Stimulated activated CD8-positive, alpha-beta memory T cell treated with anti-CD3 and anti-CD28 coated beads, Interleukin-12 subunit alpha, Interleukin-12 subunit beta, amount 100 ng/mL, for 24 hours (primary cell): ENCODE data around the gene SPRING1.

Experiments used
- DNase-seq: peaks from one replicate; pipeline ENCODE4 v3.0.0-alpha.2; 2020; ENCODE audit errors: extremely low read depth

SPRING1 gene

GRCh38 chr12:116708826-116709756, 28.8 kb downstream of the SPRING1 start:
- DNase-seq = no peak

GRCh38 chr12:116707751-116708150, 30.1 kb downstream of the SPRING1 start:
- DNase-seq = no peak

DNA sequence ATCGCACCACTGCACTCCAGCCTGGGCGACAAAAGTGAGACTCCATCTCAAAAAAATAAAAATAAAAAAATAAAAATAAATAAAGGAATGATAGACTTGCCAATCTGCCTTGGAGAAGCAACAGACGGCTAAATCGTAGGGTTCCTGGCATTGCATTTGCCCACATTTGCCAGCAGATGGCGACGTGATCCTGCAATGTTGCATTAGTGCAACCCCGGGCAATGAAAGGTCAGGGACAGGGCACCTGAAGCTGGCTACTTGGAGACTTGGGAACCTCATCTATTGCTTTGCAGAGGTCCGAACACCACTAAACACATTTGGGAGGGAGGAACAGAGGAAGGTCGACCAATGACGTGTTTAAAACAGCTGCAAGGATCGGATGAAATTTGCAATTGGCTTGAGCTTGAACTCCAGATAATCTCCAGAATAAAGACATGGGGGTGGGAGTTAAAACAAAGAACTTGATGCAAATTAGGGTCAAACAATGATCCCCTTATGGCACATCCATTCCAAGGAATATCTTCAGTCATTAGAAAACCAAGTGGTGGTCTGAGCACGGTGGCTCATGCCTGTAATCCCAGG, 34.6 kb downstream of the SPRING1 start:
- peak; percentile 22 for DNase-seq

GRCh38 chr12:116701432-116701831, 36.4 kb downstream of the SPRING1 start:
- DNase-seq = no peak

- DNase-seq = no peak
Observed at GRCh38 chr12:116700066-116700465, 37.8 kb downstream of the SPRING1 start.

- DNase-seq = no peak
Observed at GRCh38 chr12:116698554-116699075, 39.3 kb downstream of the SPRING1 start.

- DNase-seq = no peak
Observed at GRCh38 chr12:116698116-116698515, 39.8 kb downstream of the SPRING1 start.

- DNase-seq = no peak
Observed at GRCh38 chr12:116697716-116698115, 40.2 kb downstream of the SPRING1 start.

GRCh38 chr12:116697305-116697704, 40.6 kb downstream of the SPRING1 start:
- no peak for DNase-seq

- DNase-seq = no peak
Observed at GRCh38 chr12:116695464-116695725, 42.5 kb downstream of the SPRING1 start.

DNA sequence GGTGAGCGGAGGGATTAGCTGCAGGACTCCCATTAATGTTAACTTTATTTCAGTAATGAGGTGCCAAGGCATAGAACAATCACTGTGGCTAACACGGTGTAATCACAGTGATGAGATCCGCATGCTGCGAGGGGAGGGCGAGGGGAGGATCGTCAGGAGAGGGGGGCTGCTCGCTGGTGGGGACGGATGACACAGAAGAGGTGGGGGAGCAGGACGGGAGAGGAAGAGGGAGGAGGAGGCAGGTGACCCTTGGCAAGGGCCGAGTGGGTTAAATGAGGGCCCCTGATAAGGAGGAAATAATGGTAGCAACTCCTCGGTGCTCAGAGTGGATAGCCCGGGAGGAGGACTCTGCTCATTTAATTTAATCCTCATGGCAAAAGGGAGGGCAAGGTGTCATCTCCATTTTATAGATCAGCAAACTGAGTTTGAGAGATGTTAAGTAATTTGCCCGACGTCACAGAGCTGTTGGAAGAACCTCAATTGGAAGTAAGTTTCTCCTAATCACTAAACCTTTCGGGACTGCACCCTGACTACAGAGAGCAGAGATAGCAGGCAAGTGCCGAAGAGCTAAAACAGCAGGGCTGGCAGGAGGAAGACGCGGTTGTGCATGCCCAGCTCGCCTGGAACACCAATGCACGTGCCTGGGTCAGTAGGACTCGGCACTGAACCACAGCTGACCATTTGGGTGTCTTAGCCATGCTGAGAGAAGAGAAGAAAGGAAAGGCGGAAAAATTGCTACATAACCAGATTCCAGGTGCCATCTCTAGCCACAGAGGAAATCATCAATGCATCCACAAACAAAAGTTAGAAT, 43.0 kb downstream of the SPRING1 start:
- no peak for DNase-seq

DNA sequence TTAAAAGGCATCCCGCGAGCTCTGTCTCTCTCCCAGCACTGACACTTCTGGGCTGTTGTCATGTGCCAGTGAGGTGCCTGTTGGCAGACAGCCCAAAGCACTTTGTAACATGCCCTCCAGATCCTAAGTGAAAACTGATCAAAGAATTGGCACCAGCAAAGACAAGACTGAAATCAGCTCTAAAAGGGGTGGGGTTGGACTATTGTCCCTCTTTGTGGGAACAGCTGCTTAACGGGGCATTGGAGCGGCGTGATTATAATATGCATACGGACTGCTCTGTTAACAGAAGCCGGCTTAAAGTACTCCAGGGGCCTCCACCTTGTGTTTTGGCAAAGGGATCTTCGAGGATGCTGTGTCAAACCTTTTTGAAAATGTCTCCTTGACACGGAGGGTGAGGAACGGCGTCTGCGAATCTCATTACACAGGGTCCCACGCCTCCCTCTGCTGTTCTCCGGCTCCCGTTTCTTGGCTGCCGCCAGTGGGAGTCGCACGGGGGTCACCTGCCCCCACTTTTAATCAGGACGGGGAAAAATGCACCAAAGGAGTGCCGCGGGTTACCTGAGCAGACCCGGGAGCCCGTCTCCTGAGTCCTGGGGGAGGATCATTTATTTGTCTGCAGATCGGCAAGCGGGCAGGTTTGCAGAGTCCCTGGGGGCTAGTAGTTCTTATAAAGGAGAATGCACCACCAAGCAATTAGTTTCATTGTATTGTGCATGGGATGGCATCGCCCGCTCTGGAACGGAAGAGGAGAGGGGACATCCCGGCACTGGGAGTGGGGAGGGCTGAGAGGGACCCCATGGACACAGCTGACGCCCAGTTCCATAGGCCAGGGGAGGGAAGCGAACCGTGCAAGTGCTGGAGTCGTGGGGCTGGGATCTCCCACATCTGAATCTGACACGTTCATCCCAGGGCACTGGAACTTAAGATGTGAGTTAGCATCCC, 44.3 kb downstream of the SPRING1 start:
- DNase-seq = no peak

GRCh38 chr12:116692605-116693004, 45.3 kb downstream of the SPRING1 start:
- DNase-seq = no peak

DNA sequence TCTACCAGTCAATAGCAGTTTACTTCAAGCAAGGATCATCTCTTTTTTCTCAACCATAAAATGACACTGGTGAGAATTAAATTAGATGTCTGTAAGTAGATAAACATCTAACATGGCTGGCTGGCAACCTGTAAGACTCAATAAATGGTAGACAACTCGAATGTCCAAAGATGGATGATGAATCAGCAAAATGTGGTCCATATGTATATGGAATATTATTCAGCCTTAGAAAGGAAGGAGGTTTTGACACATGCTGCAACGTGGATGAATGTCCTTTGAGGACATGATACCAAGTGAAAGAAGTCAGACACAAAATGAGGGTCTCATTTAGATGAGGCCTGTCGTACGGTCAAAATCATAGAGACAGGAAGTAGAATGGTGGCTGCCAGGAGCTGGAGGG, 46.2 kb downstream of the SPRING1 start:
- no peak for DNase-seq

- no peak for DNase-seq
Observed at GRCh38 chr12:116691205-116691604, 46.7 kb downstream of the SPRING1 start.

DNA sequence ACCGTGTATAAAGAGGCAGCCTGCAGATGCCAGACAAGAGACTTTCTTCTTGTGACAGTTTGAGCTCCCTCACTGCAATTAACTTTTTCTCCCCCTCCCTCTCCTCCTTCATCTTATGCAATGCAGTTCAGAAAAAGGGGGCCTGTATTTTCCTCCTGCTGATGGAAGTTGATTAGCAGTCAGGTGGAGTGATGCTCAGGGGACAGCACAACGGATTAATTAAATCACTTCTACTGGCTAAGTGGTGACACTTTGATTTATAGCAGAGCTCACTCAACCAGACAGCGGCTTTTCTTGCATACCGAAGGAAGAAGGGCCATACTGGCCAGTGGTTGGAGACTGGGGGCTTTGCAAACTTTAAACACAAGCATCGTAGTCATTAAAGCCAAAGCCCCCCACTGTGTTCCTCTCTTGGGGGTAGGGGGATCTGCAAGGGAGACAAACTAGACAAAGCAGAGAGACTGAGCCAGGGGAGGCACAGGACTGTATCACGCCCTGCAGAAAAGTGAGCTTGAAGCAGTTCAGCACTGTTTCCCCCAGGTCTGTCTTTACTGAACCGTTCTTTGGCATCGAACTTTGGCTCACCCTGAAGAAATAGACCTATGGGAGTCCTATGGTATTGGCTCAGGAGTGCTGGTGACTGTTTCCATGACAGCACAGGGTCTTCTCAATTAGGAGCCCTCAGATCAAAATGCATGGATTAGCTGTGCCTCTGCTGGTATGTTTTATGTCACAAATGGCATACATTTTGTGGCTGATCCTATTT, 47.7 kb downstream of the SPRING1 start:
- DNase-seq = no peak

GRCh38 chr12:116689521-116689920, 48.3 kb downstream of the SPRING1 start:
- no peak for DNase-seq
